RWPE1 (cell line): ENCODE data around the gene LRRC37A3.
"Not testable (repeated sequence)": the region's sequence is repeated elsewhere in the genome, so short reads cannot be mapped to it uniquely, and the experiment has no call there.

Experiments used
- CTCF ChIA-PET: fragments of 350-600 bp; sonication (Branson Sonifier 250); formaldehyde crosslinking; extraction: SDS; loops from one replicate; lab custom pipeline; 2021; lab: Yijun Ruan, JAX
- POLR2A ChIA-PET: fragments of 400-600 bp; formaldehyde crosslinking; extraction: SDS; loops from one replicate; lab custom pipeline; 2020; ENCODE audit warnings: antibody characterized with exemption; ENCODE audit not compliant: low non-redundant PET; lab: Yijun Ruan, JAX
- DNase-seq: peaks from one replicate; pipeline ENCODE4 v3.0.0; 2012; ENCODE audit warnings: low spot score
- H3K27ac ChIP-seq: fragments of 450-650 bp; 2 replicates; pipeline ENCODE4 v1.5.1; 2017

Gene LRRC37A3

GRCh38 chr17:64814993-64815832, 104.1 kb downstream of the LRRC37A3 start:
- POLR2A ChIA-PET, CTCF ChIA-PET: not testable (repeated sequence)
- H3K27ac ChIP-seq: peak overlapping the region; percentile 50; the same call in 1 of the 2 replicates
- peak; percentile 42 for DNase-seq

GRCh38 chr17:64808178-64808977, 110.9 kb downstream of the LRRC37A3 start:
- POLR2A ChIA-PET, DNase-seq: not testable (repeated sequence)
- H3K27ac ChIP-seq: peak overlapping the region; percentile 72
- CTCF ChIA-PET: interaction anchor here (0.5 kb wide), 1 partner anchor 138 kb away, joined by 3 read pairs; no protein-coding TSS in a partner anchor
